Endothelial cell of umbilical vein (primary cell): Measurements from ENCODE around the gene ZMYM4. TPM values are rescaled to one million over a fixed set of nuclear protein-coding genes. Genes with fewer than 3 reads are reported as not detected.

Experiments
- BruUV-seq: library from RNA; stranded (reverse); fragments of 400-500 nt; replicated peaks from 2 replicates; lab custom pipeline; 2021; lab: Mats Ljungman, UMichigan
- CTCF ChIA-PET: fragments of 300-600, 350-600 bp; sonication (Branson Sonifier 250); formaldehyde crosslinking; loops from one replicate; lab custom pipeline; 2021; ENCODE audit warnings: antibody characterized with exemption, inconsistent platforms; lab: Charles Lee
- POLR2A ChIA-PET: fragments of 300-600, 350-600 bp; sonication (Branson Sonifier 250); formaldehyde crosslinking; loops from one replicate; lab custom pipeline; 2021; ENCODE audit warnings: antibody characterized with exemption, inconsistent platforms; lab: Charles Lee
- DNase-seq: peaks from one replicate; pipeline ENCODE4 v3.0.0-alpha.2; 2011; ENCODE audit warnings: low read depth, low spot score
- FAIRE-seq: peaks from 2 replicates; lab custom pipeline; 2011; peaks lifted over from hg19 to GRCh38; lab: Jason Lieb, UNC
- H2AFZ ChIP-seq: 2 replicates; pipeline ENCODE4 v1.6.0; 2012; ENCODE audit warnings: low read depth, low read length, control low read depth, inconsistent platforms
- H3K27ac ChIP-seq: 2 replicates; pipeline ENCODE4 v1.5.1; 2011; ENCODE audit warnings: low read depth, mild to moderate bottlenecking, control low read depth, low read length, moderate library complexity; ENCODE audit not compliant: insufficient read depth
- H3K27me3 ChIP-seq, 2 experiments: 2 replicates each; pipeline versions ENCODE4 v1.6.0 to v1.6.1; 2011; ENCODE audit warnings: low read length in 2 of 2, mixed read lengths in 1 of 2; ENCODE audit not compliant: control insufficient read depth in 2 of 2, insufficient read depth in 2 of 2
- H3K36me3 ChIP-seq, 2 experiments: 2 replicates in 1 of 2; 3 replicates in 1 of 2; pipeline ENCODE4 v1.5.1; 2011; ENCODE audit warnings: low read length in 2 of 2, mild to moderate bottlenecking in 1 of 2, moderate library complexity in 1 of 2; ENCODE audit not compliant: control insufficient read depth in 2 of 2, insufficient read depth in 2 of 2; ENCODE audit errors: extremely low read depth in 1 of 2
- H3K4me1 ChIP-seq: 3 replicates; pipeline ENCODE4 v1.5.1; 2011; ENCODE audit warnings: mild to moderate bottlenecking, low read length; ENCODE audit not compliant: control insufficient read depth, insufficient read depth; ENCODE audit errors: extremely low read depth
- H3K4me2 ChIP-seq: 2 replicates; pipeline ENCODE4 v1.6.1; 2011; ENCODE audit warnings: low read length, control low read depth, mixed read lengths; ENCODE audit not compliant: insufficient read depth
- H3K4me3 ChIP-seq, 3 experiments: fragments of 200-600 bp in 1 of 3; sonication (generic), shearing (Covaris generic) in 1 of 3; replicated peaks in 1 of 3; 2 replicates each; pipeline ENCODE4 v1.5.1; 2011 to 2016; ENCODE audit warnings: control low read depth in 3 of 3, low read length in 3 of 3, mild to moderate bottlenecking in 2 of 3, inconsistent platforms in 1 of 3, low read depth in 1 of 3, moderate library complexity in 1 of 3; ENCODE audit not compliant: insufficient read depth in 1 of 3
- H3K79me2 ChIP-seq: 2 replicates; pipeline ENCODE4 v1.6.0; 2012; ENCODE audit warnings: low read length, inconsistent platforms; ENCODE audit not compliant: control insufficient read depth, insufficient read depth
- H3K9ac ChIP-seq: replicated peaks from 2 replicates; pipeline ENCODE3; 2011; ENCODE audit warnings: low read length, control low read depth; ENCODE audit not compliant: insufficient read depth; ENCODE audit errors: extremely low read depth
- H3K9me1 ChIP-seq: replicated peaks from 3 replicates; pipeline ENCODE4 v1.6.0; 2011; ENCODE audit warnings: mild to moderate bottlenecking, low read length; ENCODE audit not compliant: control insufficient read depth, insufficient read depth; ENCODE audit errors: extremely low read depth
- H3K9me3 ChIP-seq: replicated peaks from 2 replicates; pipeline ENCODE4 v1.5.1; 2012; ENCODE audit warnings: low read length, inconsistent platforms; ENCODE audit not compliant: control insufficient read depth, insufficient read depth
- H4K20me1 ChIP-seq: replicated peaks from 2 replicates; pipeline ENCODE3; 2011; ENCODE audit warnings: mild to moderate bottlenecking, low read length; ENCODE audit not compliant: control insufficient read depth, insufficient read depth; ENCODE audit errors: extremely low read depth
- EZH2 ChIP-seq: IDR thresholded peaks from 2 replicates; pipeline ENCODE4 v1.6.1; 2012; ENCODE audit warnings: borderline replicate concordance, low read depth, mild to moderate bottlenecking, moderate library complexity, low read length, inconsistent platforms; ENCODE audit not compliant: severe bottlenecking
- FOS ChIP-seq: IDR thresholded peaks from 2 replicates; pipeline ENCODE4 v1.6.1; 2011; ENCODE audit warnings: mild to moderate bottlenecking, low read length, moderate library complexity, borderline replicate concordance; ENCODE audit not compliant: insufficient read depth
- GATA2 ChIP-seq: IDR thresholded peaks from 2 replicates; pipeline ENCODE4 v1.7.0; 2011; ENCODE audit warnings: low read depth, mild to moderate bottlenecking, moderate library complexity, mixed read lengths, low read length; ENCODE audit not compliant: insufficient read length, insufficient read depth
- JUN ChIP-seq: IDR thresholded peaks from 2 replicates; pipeline ENCODE4 v1.6.1; 2011; ENCODE audit warnings: borderline replicate concordance, low read depth; ENCODE audit not compliant: insufficient read length, insufficient read depth
- MAX ChIP-seq: IDR thresholded peaks from 2 replicates; pipeline ENCODE4 v1.6.1; 2011; ENCODE audit not compliant: insufficient read depth, insufficient read length
- MYC ChIP-seq: IDR thresholded peaks from one replicate; pipeline ENCODE4 v1.6.1; 2011; ENCODE audit warnings: mild to moderate bottlenecking, low read depth, low read length
- POLR2A ChIP-seq: IDR thresholded peaks from 2 replicates; pipeline ENCODE4 v1.6.1; 2012; ENCODE audit warnings: low read depth, mild to moderate bottlenecking, control low read depth, low read length
- POLR2AphosphoS5 ChIP-seq: IDR thresholded peaks from 2 replicates; pipeline ENCODE4 v1.6.1; 2012; ENCODE audit warnings: low read depth, mild to moderate bottlenecking, control low read depth, low read length, moderate library complexity; ENCODE audit not compliant: insufficient read depth
- dilution Hi-C: fragments of 300-500 bp; cut with MboI; formaldehyde crosslinking; loops from one replicate; pipeline ENCODE4 v1.15.0; 2019; ENCODE audit warnings: low sequenced_read_pairs; ENCODE audit not compliant: extremely low pct_ligation_motif_present
- intact Hi-C: fragments of 100-400 bp; cut with micrococcal nuclease; formaldehyde crosslinking; loops from one replicate; pipeline ENCODE4 v1.10.0; 2022
- polyA plus RNA-seq, 4 experiments: library from polyadenylated mRNA; depleted of rRNA in 3 of 4; stranded (reverse) in 3 of 4; unstranded in 1 of 4; fragments of >200 nt; gene quantifications; 2 replicates each; pipeline versions ENCODE4 v1.2.1 to v1.2.3, GENCODE V29; 2011 to 2012; ENCODE audit warnings: missing spikeins in 1 of 4
- total RNA-seq: library from RNA; stranded (reverse); gene quantifications from 2 replicates; pipeline ENCODE4 v1.2.3, GENCODE V29; 2021
- TF ChIP-seq, protein P1 (sequence below), 2 donors: IDR thresholded peaks; 1 replicate in 1 of 2; 2 replicates in 1 of 2; pipeline ENCODE4 v1.5.1; 2011; ENCODE audit warnings: low read length in 2 of 2, mild to moderate bottlenecking in 2 of 2, moderate library complexity in 2 of 2, control low read depth in 1 of 2, inconsistent platforms in 1 of 2, low read depth in 1 of 2; ENCODE audit not compliant: insufficient read depth in 1 of 2; ENCODE audit errors: extremely low read depth in 1 of 2

ZMYM4 gene
- total and polyA plus RNA-seq, 2 donors (not counting 3 experiments of a cell fraction or from before 2014, with no cell fraction given), result 15.3 to 65.0 TPM

- DNase-seq (no peak), FAIRE-seq (no peak)
- Histone ChIP-seq H3K9me3 (no peaks in the 10 kb centered on the region), H3K79me2 (no peaks in the 10 kb centered on the region), H3K9ac (no peak overlapping the region), H4K20me1 (no peaks in the 10 kb centered on the region), H2AFZ (no peak overlapping the region), H3K4me1 (no peaks in the 10 kb centered on the region), H3K27me3 (no peaks in the 10 kb centered on the region), H3K4me2 (no peak overlapping the region), H3K27ac (no peak overlapping the region), H3K9me1 (no peaks in the 10 kb centered on the region), H3K4me3 (no peak overlapping the region), H3K36me3 (peaks cover 7 to 8% of the 10 kb centered on the region in 2 experiments)
- BruUV-seq, result no TSS peak
- intact Hi-C loops (no loop called here), dilution Hi-C loops (no loop called here)
- TF ChIP-seq, protein P1, sequence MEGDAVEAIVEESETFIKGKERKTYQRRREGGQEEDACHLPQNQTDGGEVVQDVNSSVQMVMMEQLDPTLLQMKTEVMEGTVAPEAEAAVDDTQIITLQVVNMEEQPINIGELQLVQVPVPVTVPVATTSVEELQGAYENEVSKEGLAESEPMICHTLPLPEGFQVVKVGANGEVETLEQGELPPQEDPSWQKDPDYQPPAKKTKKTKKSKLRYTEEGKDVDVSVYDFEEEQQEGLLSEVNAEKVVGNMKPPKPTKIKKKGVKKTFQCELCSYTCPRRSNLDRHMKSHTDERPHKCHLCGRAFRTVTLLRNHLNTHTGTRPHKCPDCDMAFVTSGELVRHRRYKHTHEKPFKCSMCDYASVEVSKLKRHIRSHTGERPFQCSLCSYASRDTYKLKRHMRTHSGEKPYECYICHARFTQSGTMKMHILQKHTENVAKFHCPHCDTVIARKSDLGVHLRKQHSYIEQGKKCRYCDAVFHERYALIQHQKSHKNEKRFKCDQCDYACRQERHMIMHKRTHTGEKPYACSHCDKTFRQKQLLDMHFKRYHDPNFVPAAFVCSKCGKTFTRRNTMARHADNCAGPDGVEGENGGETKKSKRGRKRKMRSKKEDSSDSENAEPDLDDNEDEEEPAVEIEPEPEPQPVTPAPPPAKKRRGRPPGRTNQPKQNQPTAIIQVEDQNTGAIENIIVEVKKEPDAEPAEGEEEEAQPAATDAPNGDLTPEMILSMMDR (IDR thresholded peaks at IDR 0.05; ENCODE audit: extremely low read depth in 1 of 2, insufficient read depth in 1 of 2, low read depth in 1 of 2, low read length in 2 of 2), result no peak
- TF ChIP-seq FOS (no peak), MAX (no peak), GATA2 (no peak), EZH2 (no peak), POLR2A (no peak), POLR2AphosphoS5 (no peak), MYC (no peak), JUN (no peak)
- POLR2A ChIA-PET, result no interaction called here
- CTCF ChIA-PET, result interaction anchor here (1.1 to 1.4 kb wide), 2 partner anchors 11 to 553 kb away, joined by 3 to 4 read pairs; no protein-coding TSS in a partner anchor
Measured at GRCh38 chr1:35406103-35406502, 137.6 kb downstream of the ZMYM4 start.
